Skin epidermis (tissue), 12 donors: ENCODE data around the gene FAM83F.
"Not testable (repeated sequence)": the region's sequence is repeated elsewhere in the genome, so short reads cannot be mapped to it uniquely, and the experiment has no call there.

Source experiments
- H3K27ac ChIP-seq, 21 experiments: fragments of 200-600 bp; sonication (generic) in 11 of 21; one replicate each; pipeline ENCODE4 v1.5.0; 2020; ENCODE audit warnings: mild to moderate bottlenecking in 3 of 21, inconsistent platforms in 2 of 21, moderate library complexity in 2 of 21
- H3K4me3 ChIP-seq, 7 experiments: fragments of 200-600 bp; sonication (generic) in 2 of 7; one replicate each; pipeline ENCODE4 v1.5.0; 2020; ENCODE audit warnings: inconsistent platforms in 2 of 7, mild to moderate bottlenecking in 2 of 7, moderate library complexity in 1 of 7

The FAM83F gene

DNA sequence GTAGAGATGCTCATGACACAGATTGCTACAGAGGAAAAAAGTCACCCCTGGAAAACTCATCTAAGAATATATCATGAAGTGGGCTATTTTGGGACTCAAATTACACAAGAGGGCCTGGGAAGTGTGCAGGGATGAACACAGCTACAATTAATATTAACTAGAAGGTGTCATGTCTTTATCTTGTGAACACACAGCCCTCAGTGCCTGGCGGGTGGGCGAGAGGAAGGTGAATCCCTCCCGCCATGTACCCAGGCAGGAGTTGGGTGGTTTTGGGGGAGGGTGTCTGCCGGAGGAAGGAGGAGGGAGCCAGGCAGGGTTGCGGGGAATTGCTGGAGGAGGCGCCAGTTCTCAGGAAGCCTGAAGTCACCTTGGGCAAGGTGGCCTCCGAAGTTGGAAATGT lies 5.1 kb upstream of the FAM83F start:
- Histone ChIP-seq H3K4me3 (no peak overlapping the region), H3K27ac (no peak overlapping the region)

DNA sequence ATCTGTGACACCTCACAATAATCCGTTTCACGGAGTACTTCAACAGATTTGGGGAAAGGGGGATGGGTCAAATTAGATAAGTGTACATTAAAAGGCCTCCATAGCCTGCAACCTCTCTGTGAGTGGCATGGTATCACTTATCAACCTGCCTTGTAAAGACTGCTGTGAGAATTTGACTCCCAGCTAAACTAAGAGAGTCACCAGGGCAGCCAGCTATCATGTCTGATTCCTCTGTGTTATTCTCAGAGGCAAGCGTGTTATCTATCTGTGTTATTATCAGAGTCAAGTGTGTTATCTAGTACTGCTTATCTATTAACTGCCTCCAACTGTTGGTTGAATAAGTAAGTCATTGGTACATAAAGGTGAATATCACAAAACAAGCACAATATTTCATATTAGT lies 4.1 kb upstream of the FAM83F start:
- H3K4me3 ChIP-seq, result no peak overlapping the region
- no peak overlapping the region for H3K27ac ChIP-seq

DNA sequence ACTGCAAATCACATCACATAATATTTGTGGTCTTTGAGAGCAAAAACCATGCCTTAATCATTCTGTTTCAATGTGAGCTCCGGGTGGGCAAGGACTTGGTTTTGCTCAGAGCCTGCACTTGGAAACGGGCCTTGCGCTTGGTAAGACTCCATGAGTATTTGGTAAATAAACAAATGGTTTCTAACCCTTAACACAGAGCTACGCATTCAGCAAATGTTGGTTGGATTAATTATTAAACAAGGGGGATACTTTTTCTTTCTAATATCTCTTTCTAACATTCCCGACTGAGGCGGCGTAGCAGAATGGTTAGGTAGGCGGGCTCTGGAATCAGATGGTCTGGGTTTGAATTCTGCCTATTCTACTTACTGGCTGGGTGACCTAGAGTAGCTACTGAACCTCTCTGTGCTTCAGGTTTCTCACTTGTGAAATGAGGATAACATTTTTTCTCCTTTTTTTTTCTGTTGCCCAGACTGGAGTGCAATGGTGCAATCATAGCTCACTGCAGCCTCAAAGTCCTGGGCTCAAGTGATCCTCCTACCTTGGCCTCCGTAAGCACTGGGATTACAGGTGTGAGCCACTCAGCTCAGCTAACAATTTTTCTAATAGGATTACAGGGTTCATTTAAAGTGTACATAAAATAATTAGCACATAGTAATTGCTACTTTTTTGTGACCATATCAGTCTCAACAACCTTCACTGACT lies 3.4 kb upstream of the FAM83F start:
- Histone ChIP-seq H3K27ac (no peak overlapping the region), H3K4me3 (no peak overlapping the region)

DNA sequence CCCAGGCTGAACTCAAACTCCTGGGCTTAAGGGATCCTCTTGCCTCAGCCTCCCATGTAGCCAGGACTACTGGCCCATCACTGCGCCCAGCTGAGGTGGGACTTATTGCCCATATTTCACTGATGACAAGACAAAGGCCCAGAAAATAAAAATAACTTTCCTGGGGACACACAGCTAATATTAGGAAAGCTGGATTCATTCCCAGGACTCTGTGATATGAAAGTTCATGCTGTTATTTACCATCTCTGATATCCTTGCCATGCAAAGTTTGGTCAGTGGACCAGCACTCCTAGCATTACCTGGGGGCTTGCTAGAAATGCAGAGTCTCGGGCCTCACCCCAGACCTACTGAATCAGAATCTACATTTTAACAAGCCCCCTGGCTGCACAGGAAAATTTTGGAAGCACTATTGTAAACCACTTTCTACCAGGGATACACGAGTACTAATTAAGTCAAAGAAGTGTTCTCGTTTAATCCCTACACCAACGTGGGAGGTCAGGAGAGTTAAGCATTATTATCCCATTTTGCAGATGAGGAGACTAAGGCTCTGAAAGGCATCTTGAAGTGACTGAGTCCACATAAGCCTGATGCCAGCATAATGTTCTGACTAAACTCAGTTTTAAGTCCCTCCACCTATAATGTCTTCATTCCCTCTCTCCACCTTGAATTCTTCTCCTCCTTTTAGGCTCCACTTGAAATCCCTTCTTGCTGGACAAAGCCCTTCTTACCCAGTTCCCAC lies 2.5 kb upstream of the FAM83F start:
- Histone ChIP-seq H3K27ac (no peak overlapping the region), H3K4me3 (no peak overlapping the region)

DNA sequence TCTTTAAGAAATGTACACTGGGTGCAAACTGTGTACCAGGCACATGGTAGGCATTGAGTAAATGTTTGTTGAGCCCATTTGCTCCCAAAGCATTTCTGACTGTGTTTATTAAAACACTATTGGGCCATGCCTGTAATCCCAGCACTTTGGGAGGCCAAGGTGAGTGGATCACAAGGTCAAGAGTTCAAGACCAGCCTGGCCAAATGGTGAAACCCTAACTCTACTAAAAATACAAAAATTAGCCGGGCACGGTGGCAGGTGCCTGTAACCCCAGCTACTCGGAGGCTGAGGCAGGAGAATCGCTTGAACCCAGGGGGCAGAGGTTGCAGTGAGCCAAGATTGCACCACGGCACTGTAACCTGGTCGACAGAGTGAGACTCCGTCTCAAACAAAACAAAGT lies 1.9 kb upstream of the FAM83F start:
- H3K27ac ChIP-seq, H3K4me3 ChIP-seq: not testable (repeated sequence)

DNA sequence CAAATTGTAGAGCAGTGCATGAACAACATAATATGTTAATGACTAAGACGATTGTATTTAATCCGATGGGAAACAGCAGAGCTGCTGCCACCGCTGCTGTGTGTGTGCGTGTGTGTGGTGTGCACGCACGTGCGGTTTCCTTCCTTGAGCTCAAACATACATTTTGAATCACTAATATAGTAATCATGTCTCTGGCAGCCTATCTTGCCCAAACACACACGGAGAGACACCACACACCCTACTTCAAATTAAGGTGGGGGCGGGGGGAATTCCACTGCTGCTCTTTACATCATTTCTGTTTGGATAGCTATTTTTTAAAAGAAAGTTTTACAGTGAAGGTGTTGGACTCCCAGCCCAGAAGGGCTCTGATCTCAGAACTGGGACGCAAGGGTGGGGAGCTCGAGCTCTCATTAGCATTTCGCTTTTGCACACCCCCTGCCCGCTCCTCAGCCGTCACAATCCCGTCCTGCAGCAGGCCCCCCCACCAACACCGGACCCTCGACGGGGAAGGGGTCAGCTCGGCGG lies 651 bp upstream of the FAM83F start:
- H3K4me3 ChIP-seq, result peak overlapping the region in 3 of 7 experiments; percentile 33 to 71 (median 50)

DNA sequence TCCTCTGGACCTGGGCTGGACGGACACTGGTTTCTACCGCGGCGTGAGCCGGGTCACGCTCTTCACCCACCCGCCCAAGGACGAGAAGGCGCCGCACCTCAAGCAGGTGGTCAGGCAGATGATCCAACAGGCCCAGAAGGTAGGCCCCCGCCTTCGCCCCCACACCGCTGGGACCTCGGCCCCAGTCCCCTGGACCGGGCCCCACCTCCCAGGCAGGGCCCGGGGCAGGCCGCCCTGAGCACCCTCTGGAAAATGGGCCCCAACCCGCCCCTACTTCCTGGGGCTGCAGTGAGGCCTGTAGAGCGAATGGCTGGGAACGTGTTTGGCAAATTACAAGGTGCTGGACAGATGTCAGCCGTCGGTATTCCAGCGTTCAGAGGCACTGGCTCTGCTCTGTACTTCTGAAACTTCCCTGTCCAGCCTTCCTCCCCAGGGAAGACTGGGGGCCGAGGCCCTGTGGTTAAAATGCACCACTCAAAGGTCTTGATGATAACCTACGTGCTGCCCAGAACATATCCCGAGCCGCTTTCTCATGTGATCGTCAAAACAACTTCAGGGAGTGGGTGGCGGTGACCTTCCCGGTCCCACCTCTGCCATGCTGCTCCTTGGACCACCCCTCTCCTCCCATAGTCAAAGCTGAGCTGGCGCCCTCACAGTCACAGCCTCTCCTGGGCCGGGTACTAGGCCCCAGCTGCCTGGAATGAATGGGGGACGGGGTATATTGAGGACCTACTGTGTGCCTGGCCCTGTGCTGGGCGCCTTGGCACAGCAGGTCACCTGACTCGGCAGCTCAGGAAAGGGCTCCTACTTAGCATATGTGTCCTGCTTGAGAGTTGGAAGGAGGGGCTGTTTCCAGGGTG lies 869 bp downstream of the FAM83F start:
- peak overlapping the region; percentile 48 to 96 (median 86) for H3K27ac ChIP-seq
- peak overlapping the region; percentile 29 to 71 (median 48) for H3K4me3 ChIP-seq

More for the DNA sequence above, 651 bp upstream of the FAM83F start:
- peak overlapping the region in 17 of 21 experiments; percentile 26 to 79 (median 66) for H3K27ac ChIP-seq

DNA sequence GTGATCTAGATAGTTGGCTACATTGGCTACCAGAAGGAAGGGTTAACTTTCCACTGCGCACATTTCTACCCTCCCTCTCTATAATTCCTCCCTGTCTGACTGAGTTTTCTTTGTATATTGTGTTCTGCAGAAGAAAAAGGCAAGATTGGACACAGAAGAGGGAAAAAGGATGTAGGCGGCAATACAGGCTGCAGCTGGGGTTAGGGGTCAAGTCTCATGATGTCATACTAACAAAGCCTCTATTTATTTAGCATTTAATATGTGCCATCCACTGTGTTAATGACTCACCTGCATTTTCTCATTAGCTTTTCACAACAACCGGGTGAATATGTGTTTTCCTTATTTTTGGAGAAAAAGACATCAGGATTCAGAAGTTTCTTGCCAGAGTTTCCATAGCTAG lies 2.0 kb downstream of the FAM83F start:
- peak overlapping the region in 5 of 21 experiments; percentile 19 to 89 (median 35) for H3K27ac ChIP-seq
- peak overlapping the region in 4 of 7 experiments; percentile 38 to 71 (median 49) for H3K4me3 ChIP-seq

DNA sequence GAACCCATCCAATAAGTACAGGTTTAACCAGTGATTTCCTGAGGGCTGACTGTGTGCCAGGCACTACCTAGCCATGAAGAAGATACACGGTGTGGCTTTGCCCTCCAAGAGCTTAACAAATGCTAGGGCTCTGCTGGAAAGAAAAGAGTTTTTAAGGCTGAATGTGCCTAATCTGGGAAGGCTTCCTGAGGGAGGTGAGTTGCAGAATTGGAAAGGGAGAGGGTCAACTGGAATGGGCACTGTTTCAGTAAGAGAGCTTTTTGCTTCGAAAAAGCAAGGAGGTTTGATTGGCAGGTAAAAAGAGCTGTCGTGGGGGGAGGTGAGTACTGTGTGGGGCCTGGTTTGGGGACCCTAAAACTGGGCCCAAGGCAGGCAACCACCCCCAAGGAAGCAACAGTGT lies 2.7 kb downstream of the FAM83F start:
- peak overlapping the region in 5 of 21 experiments; percentile 3 to 50 (median 35) for H3K27ac ChIP-seq
- H3K4me3 ChIP-seq, result peak overlapping the region in 1 of 7 experiments; percentile 71

DNA sequence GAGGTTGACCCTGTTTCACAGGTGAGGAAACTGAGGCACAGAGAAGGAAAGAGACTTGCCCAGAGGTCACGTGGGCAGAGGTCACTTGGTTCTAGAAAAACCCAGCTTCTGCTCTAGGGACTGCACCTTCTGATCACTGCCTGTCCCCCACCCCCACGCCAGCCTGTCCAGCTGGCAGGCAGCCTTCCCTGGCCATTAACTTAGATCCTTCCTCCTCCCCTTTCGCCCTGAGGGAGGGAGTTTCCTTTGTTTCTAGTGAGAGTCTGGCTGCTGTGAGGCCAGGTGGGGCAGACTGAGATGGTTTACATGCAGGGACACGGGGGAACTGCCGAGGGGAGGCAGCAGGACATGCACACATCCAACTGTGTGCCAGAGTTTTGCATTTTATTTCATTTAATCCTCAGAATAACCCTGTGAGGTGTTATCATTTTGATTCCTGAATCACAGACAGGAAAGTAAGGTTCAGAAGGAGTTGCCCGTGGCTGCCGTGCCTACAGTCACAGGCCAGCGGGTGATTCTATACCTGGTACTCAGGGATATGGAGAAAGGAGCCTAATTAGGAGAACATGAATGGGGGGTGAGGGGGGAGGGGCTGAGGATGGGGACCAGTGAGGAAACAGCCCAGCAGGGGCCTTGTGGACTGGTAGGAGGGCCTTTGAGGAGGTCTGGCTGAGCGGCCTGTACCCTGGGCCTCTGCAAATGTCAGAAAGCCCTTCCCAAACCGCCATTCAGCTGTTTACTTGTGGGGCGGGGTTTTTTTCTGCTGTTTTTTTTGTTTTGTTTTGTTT lies 3.4 kb downstream of the FAM83F start:
- Histone ChIP-seq H3K27ac (peak overlapping the region in 3 of 21 experiments; percentile 3 to 50 (median 41)), H3K4me3 (no peak overlapping the region)

DNA sequence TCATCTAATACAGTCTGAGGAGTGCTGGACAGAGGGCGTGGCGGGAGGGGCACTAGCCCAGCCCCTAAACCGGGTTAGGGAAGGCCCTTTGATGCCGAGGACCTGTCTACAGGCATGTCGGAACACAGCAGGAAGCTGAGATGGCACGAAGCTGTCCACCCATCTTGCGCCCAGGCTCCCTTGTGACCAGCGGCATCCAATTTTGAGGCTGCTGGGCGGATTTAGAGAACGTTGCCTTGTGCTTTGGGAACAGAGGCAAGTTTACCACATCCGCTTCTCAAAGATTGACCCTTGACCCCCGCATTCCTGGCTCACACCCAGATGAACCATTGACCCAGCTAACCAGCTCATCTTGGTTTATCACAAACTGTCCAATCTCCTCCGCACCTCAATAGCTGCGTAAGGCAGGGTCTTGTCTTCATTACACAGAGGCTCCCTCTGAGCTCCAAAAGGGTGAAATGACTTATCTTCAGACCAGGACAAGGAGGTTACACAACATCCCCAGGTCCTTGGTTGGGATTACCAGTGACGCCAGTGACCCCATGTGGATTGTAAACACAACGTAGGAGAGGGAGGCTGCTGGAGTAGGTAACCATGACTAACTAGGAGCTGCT lies 4.5 kb downstream of the FAM83F start:
- Histone ChIP-seq H3K27ac (peak overlapping the region in 2 of 21 experiments; percentile 26 to 34), H3K4me3 (no peak overlapping the region)

DNA sequence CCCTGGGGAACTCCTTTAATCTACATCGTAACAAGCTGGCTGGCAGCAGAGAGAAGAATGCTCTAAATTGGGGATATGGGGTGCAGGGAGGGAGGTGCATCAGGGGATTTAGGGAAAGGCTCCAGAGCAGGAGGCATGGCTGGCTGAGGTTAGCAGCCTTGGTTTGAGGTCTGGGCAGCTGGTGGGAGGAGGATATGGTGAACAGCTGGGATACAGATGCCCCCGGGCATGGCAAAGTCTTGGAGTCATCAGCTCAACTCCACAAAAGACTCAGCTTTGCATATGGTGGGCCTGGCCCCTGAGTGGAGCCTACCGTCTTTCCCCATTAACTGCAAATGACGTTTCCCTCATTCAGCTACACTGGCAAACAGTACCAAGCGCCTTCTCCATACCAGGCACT lies 5.4 kb downstream of the FAM83F start:
- H3K4me3 ChIP-seq, result no peak overlapping the region
- no peak overlapping the region for H3K27ac ChIP-seq

DNA sequence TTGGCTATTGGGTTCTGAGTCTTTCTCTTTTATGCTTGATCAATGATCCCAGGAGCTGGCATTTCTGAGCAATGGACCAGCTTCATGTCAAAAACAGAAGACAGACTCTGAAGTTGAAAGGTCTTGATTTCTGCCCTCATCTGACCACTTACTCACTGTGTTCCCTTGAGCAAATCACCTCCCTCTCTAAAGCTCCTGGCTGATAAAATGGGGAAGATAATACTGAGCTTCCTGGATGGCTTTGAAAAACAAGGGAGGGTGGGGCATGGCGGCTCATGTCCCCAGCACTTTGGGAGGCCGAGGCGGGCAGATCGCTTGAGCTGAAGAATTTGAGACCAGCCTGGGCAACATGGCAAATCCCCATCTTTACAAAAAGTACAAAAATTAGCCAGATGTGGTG lies 6.4 kb downstream of the FAM83F start:
- peak overlapping the region in 1 of 7 experiments; percentile 0 for H3K4me3 ChIP-seq
- peak overlapping the region in 2 of 21 experiments; percentile 34 to 47 for H3K27ac ChIP-seq

DNA sequence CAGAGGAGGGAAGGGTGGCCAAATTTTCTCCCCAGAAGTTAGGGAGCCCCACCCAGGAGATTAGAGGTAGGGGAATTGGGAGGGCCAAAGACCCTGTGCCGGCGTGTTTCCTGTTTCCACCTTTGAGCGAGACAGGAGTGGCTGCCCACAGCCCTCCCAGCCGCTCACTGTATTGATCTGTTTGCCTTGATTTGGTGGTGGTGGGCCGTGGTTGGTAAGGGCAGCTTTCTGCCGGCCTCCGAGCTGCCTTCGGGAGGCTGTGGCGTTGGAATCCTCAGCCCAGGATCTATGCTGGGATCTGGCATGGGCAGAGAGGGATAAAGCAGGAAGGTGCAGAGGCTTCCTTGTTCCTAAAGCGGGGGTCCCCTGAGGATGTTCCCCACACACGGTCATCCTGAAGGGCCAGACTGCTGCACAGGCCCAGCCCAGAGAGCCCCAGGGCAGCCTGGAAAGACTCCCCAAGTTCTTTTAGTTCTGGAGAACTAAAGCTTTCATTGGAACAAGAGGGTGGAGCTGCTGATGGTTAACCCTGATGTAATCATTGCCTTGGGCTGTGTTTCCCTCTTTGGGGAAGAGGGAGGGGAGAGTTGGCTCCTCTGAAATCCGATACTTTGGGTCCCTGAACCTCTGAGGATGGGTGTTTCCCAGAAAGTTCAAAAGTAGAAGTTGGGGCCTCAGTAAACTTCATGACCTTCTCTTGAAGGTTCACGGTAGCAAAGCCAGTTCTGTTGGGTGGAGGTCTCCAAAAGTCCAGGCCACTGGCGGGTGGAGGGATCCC lies 7.2 kb downstream of the FAM83F start:
- Histone ChIP-seq H3K27ac (peak overlapping the region in 5 of 21 experiments; percentile 3 to 47 (median 26)), H3K4me3 (no peak overlapping the region)

DNA sequence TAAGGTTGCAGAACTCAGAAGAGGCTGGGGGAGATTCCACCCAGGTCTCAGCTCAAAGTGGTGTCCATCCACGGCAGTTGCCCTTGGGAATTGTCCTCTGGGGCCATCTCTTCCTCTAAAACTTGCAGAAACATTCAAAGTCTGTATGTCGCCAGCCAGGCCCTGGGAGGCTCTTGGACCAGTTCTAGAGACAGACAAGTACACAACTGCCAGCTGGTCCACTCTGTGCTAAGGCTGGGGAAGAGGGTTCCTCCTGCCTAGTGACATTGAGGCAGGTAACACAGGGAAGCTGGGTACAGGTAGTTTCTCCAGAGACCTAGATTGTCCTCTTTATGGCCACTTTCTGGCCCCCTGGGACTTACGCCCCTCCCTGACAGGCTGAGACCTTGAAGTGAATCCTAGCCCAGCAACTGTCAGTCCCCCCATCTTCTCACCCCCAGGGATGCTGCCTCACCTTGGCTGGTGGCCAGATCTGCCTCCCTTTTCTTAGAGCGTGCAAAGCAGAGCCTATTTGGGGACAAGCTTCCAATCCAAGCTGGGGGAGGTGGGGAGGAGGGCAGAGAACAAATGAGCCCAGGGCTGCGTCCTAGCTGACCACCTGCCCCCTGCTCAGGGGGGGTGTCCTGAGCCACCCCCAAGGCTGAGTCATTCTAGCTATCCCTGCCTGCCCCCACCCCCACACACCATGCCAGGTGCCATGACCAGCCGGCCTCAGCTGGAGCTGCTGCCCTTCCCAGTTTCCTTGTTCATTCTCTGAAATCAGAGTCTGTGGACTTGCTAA lies 8.4 kb downstream of the FAM83F start:
- peak overlapping the region in 1 of 21 experiments; percentile 0 for H3K27ac ChIP-seq
- H3K4me3 ChIP-seq, result no peak overlapping the region

DNA sequence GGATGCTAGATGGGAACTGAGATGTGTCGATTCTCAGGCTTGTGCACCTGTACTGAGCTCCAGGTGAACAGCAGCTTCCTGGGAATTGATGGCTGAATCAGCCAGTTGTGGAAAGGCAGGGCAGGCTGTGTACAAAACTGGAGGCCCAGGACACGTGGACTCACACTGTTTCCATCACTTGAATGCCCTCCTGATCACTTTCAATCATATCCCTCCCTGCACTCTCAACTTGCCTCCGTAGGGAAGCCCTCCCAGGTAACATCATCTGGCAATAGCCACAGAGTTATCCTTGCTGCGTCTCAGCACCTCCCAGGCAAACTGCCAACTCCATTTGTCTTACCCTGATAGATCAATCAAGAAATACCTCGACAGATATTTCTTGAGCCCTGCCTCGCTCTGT lies 10.1 kb downstream of the FAM83F start:
- H3K27ac ChIP-seq, result peak overlapping the region in 1 of 21 experiments; percentile 65
- no peak overlapping the region for H3K4me3 ChIP-seq

DNA sequence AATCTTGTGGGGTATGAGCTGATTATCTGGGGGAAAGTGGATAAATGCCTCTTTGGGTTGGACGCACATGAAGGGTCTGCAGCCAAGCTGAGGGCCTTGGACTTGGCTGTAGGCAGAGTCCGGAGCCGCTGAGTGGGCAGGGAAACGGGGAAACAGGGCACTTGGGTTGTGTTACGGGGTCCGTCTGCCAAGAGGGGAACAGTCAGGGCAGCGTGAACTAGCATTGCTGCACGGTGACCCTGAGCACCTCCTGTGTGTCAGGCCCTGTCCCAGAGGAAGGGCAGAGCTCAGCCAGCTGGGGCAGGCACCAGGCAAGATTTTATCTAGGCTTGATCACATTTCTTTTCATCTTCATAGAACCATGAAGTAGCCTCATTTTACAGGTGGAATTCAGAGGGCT lies 11.9 kb downstream of the FAM83F start:
- Histone ChIP-seq H3K4me3 (no peak overlapping the region), H3K27ac (no peak overlapping the region)
